RWPE2 (cell line): Measurements from ENCODE around the gene PKM.

Experiments used
- ATAC-seq: fragments of 200-7000 bp; cut with Tn5 transposase; 3 replicates; pipeline ENCODE4 v1.9.1; 2021; ENCODE audit warnings: low read depth
- DNase-seq: peaks from one replicate; pipeline ENCODE4 v3.0.0-alpha.2; 2020; ENCODE audit warnings: low spot score
- H3K27ac ChIP-seq: fragments of 450-650 bp; 2 replicates; pipeline ENCODE4 v1.5.1; 2017; ENCODE audit warnings: mild to moderate bottlenecking; ENCODE audit not compliant: poor library complexity, severe bottlenecking
- H3K27me3 ChIP-seq: fragments of 250-450 bp; sonication (Bioruptor Pico); 2 replicates; pipeline ENCODE4 v1.5.1; 2021; ENCODE audit warnings: mild to moderate bottlenecking, moderate library complexity; ENCODE audit not compliant: insufficient read depth, poor library complexity, severe bottlenecking
- H3K36me3 ChIP-seq: fragments of 250-450 bp; sonication (Bioruptor Pico); 2 replicates; pipeline ENCODE4 v1.5.1; 2020; ENCODE audit warnings: low read depth, mild to moderate bottlenecking, moderate library complexity
- H3K4me1 ChIP-seq: fragments of 250-450 bp; sonication (Bioruptor Pico); 2 replicates; pipeline ENCODE4 v1.5.1; 2021; ENCODE audit warnings: mild to moderate bottlenecking, moderate library complexity; ENCODE audit not compliant: insufficient read depth, poor library complexity, severe bottlenecking
- H3K4me3 ChIP-seq: fragments of 250-450 bp; sonication (Bioruptor Pico); 2 replicates; pipeline ENCODE4 v1.5.1; 2021; ENCODE audit warnings: mild to moderate bottlenecking, moderate library complexity; ENCODE audit not compliant: severe bottlenecking
- H3K9me3 ChIP-seq: fragments of 250-450 bp; sonication (Bioruptor Pico); 2 replicates; pipeline ENCODE4 v1.5.1; 2021; ENCODE audit warnings: mild to moderate bottlenecking, moderate library complexity; ENCODE audit not compliant: severe bottlenecking
- CTCF ChIP-seq: fragments of 450-650 bp; IDR thresholded peaks from one replicate; pipeline ENCODE4 v1.5.1; 2017; ENCODE audit warnings: mild to moderate bottlenecking, moderate library complexity; ENCODE audit not compliant: poor library complexity, severe bottlenecking

PKM gene

GRCh38 chr15:72203507-72203837 lies 27.5 kb downstream of the PKM start:
- Histone ChIP-seq H3K4me1 (peaks cover 25% of the 10 kb centered on the region), H3K27me3 (no peaks in the 10 kb centered on the region), H3K9me3 (no peaks in the 10 kb centered on the region), H3K4me3 (no peak overlapping the region), H3K27ac (peak overlapping the region; percentile 91), H3K36me3 (peaks cover 99% of the 10 kb centered on the region)
- TF ChIP-seq CTCF = no peak
- DNase-seq (peak; percentile 99), ATAC-seq (peak; percentile 85)

GRCh38 chr15:72202801-72203506 lies 28.0 kb downstream of the PKM start:
- Histone ChIP-seq H3K4me3 (no peak overlapping the region), H3K4me1 (peaks cover 25% of the 10 kb centered on the region), H3K9me3 (no peaks in the 10 kb centered on the region), H3K27ac (peak overlapping the region; percentile 91), H3K36me3 (peaks cover 95% of the 10 kb centered on the region), H3K27me3 (no peaks in the 10 kb centered on the region)
- no peak for DNase-seq
- ATAC-seq = no peak
- no peak for TF ChIP-seq CTCF

- no peak for ATAC-seq
Observed at GRCh38 chr15:72202302-72202701, 28.7 kb downstream of the PKM start.

GRCh38 chr15:72201391-72201921 lies 29.5 kb downstream of the PKM start:
- no peak for ATAC-seq
- Histone ChIP-seq H3K27me3 (no peaks in the 10 kb centered on the region), H3K4me1 (peaks cover 25% of the 10 kb centered on the region), H3K36me3 (peaks cover 80% of the 10 kb centered on the region), H3K27ac (peak overlapping the region; percentile 91), H3K9me3 (no peaks in the 10 kb centered on the region), H3K4me3 (no peak overlapping the region)
- no peak for DNase-seq
- no peak for TF ChIP-seq CTCF

More at GRCh38 chr15:72202302-72202701, 28.7 kb downstream of the PKM start:
- Histone ChIP-seq H3K27me3 (no peaks in the 10 kb centered on the region), H3K9me3 (no peaks in the 10 kb centered on the region), H3K36me3 (peaks cover 89% of the 10 kb centered on the region), H3K4me1 (peaks cover 25% of the 10 kb centered on the region), H3K4me3 (no peak overlapping the region), H3K27ac (peak overlapping the region; percentile 91)
- DNase-seq = no peak
- TF ChIP-seq CTCF = no peak
